H1 (cell line): ENCODE measurements around the gene ZNF773. TPM values are rescaled to one million over a fixed set of nuclear protein-coding genes. Genes with fewer than 3 reads are reported as not detected.

Experiments
- CTCF ChIA-PET: fragments of 300-600 bp; sonication (Branson Sonifier 250); formaldehyde crosslinking; loops from one replicate; lab custom pipeline; 2021; ENCODE audit not compliant: partially characterized antibody; lab: Charles Lee
- POLR2A ChIA-PET: fragments of 300-600 bp; sonication (Branson Sonifier 250); formaldehyde crosslinking; loops from one replicate; lab custom pipeline; 2021; ENCODE audit warnings: inconsistent platforms; ENCODE audit not compliant: partially characterized antibody; lab: Charles Lee
- DNase-seq, 2 experiments: peaks; one replicate each; pipeline versions ENCODE4 v3.0.0 to v3.0.0-alpha.2; 2010 to 2022; ENCODE audit warnings: low spot score in 2 of 2, low read depth in 1 of 2, mixed read lengths in 1 of 2
- FAIRE-seq: peaks from 2 replicates; lab custom pipeline; 2011; peaks lifted over from hg19 to GRCh38; lab: Jason Lieb, UNC
- H2AFZ ChIP-seq: 2 replicates; pipeline ENCODE4 v1.8.1; 2012; ENCODE audit warnings: low read length, inconsistent platforms
- H2AK5ac ChIP-seq: 2 replicates; pipeline ENCODE4 v1.6.1; 2013; ENCODE audit warnings: low read depth, low read length
- H2BK120ac ChIP-seq: replicated peaks from 2 replicates; pipeline ENCODE3; 2013; ENCODE audit warnings: low read depth, low read length, inconsistent platforms
- H2BK12ac ChIP-seq: 2 replicates; pipeline ENCODE4 v1.6.1; 2013; ENCODE audit warnings: low read depth, low read length
- H2BK15ac ChIP-seq: 2 replicates; pipeline ENCODE4 v1.6.1; 2013; ENCODE audit warnings: low read length
- H2BK20ac ChIP-seq: 2 replicates; pipeline ENCODE4 v1.6.1; 2013; ENCODE audit warnings: low read length
- H2BK5ac ChIP-seq: 2 replicates; pipeline ENCODE4 v1.6.1; 2013; ENCODE audit warnings: low read depth, low read length
- H3K14ac ChIP-seq: 2 replicates; pipeline ENCODE4 v1.6.1; 2013; ENCODE audit warnings: inconsistent platforms; ENCODE audit not compliant: insufficient read length
- H3K18ac ChIP-seq: 2 replicates; pipeline ENCODE4 v1.6.1; 2013; ENCODE audit warnings: low read length; ENCODE audit errors: extremely low read depth
- H3K23ac ChIP-seq: 2 replicates; pipeline ENCODE4 v1.6.1; 2013; ENCODE audit warnings: inconsistent platforms; ENCODE audit not compliant: insufficient read length
- H3K23me2 ChIP-seq: 2 replicates; pipeline ENCODE4 v1.6.1; 2013; ENCODE audit warnings: low read depth, low read length
- H3K27ac ChIP-seq: 2 replicates; pipeline ENCODE4 v1.6.1; 2011; ENCODE audit warnings: low read depth, low read length, inconsistent platforms
- H3K27me3 ChIP-seq, 4 experiments: replicated peaks in 1 of 4; 1 replicate in 1 of 4; 2 replicates in 3 of 4; pipeline versions ENCODE4 v1.6.1 to v1.8.1; 2011 to 2013; ENCODE audit warnings: low read length in 3 of 4, mild to moderate bottlenecking in 3 of 4, inconsistent platforms in 2 of 4, mixed read lengths in 2 of 4, moderate library complexity in 1 of 4; ENCODE audit not compliant: control insufficient read depth in 3 of 4, insufficient read depth in 3 of 4; ENCODE audit errors: extremely low read depth in 1 of 4
- H3K36me3 ChIP-seq, 4 experiments: 2 replicates each; pipeline versions ENCODE4 v1.6.1 to v1.8.1; 2011 to 2013; ENCODE audit warnings: mild to moderate bottlenecking in 4 of 4, low read length in 3 of 4, moderate library complexity in 2 of 4, control low read depth in 1 of 4, inconsistent platforms in 1 of 4; ENCODE audit not compliant: insufficient read depth in 4 of 4, control insufficient read depth in 2 of 4
- H3K4ac ChIP-seq: replicated peaks from 2 replicates; pipeline ENCODE3; 2013; ENCODE audit warnings: low read length, low read depth, mixed read lengths, inconsistent platforms; ENCODE audit not compliant: insufficient read length
- H3K4me1 ChIP-seq, 4 experiments: replicated peaks in 1 of 4; 1 replicate in 1 of 4; 2 replicates in 3 of 4; pipeline versions ENCODE4 v1.6.1 to v1.8.1; 2011 to 2013; ENCODE audit warnings: low read length in 3 of 4, inconsistent platforms in 2 of 4, mixed read lengths in 1 of 4; ENCODE audit not compliant: insufficient read depth in 4 of 4, control insufficient read depth in 3 of 4
- H3K4me2 ChIP-seq, 2 experiments: 2 replicates each; pipeline versions ENCODE4 v1.6.1 to v1.8.1; 2011 to 2013; ENCODE audit warnings: low read depth in 2 of 2, low read length in 2 of 2, control low read depth in 1 of 2, inconsistent platforms in 1 of 2, mild to moderate bottlenecking in 1 of 2; ENCODE audit not compliant: insufficient read depth in 1 of 2
- H3K4me3 ChIP-seq, 4 experiments: fragments of 200-600, 300-600 bp in 1 of 4; sonication (generic), shearing (Covaris generic), sonication (Bioruptor Twin) in 1 of 4; 2 replicates each; pipeline versions ENCODE4 v1.5.1 to v1.8.1; 2011 to 2016; ENCODE audit warnings: low read length in 4 of 4, low read depth in 3 of 4, control low read depth in 2 of 4, inconsistent platforms in 2 of 4, mild to moderate bottlenecking in 2 of 4, mixed read lengths in 1 of 4, moderate library complexity in 1 of 4; ENCODE audit not compliant: insufficient read depth in 2 of 4; ENCODE audit errors: extremely low read depth in 1 of 4
- H3K56ac ChIP-seq: replicated peaks from 2 replicates; pipeline ENCODE3; 2013; ENCODE audit warnings: low read depth, mild to moderate bottlenecking, mixed read lengths, low read length, inconsistent platforms; ENCODE audit not compliant: insufficient read length
- H3K79me1 ChIP-seq: 2 replicates; pipeline ENCODE4 v1.6.1; 2013; ENCODE audit warnings: low read depth, low read length, control low read depth
- H3K79me2 ChIP-seq, 2 experiments: 2 replicates each; pipeline versions ENCODE4 v1.6.1 to v1.8.1; 2012 to 2013; ENCODE audit warnings: low read length in 2 of 2, mild to moderate bottlenecking in 2 of 2, inconsistent platforms in 1 of 2; ENCODE audit not compliant: insufficient read depth in 2 of 2, control insufficient read depth in 1 of 2
- H3K9ac ChIP-seq, 4 experiments: replicated peaks in 1 of 4; 1 replicate in 1 of 4; 2 replicates in 3 of 4; pipeline versions ENCODE4 v1.6.1 to v1.8.1; 2011 to 2013; ENCODE audit warnings: low read depth in 3 of 4, low read length in 3 of 4, control low read depth in 2 of 4, mild to moderate bottlenecking in 2 of 4, moderate library complexity in 2 of 4, inconsistent platforms in 1 of 4; ENCODE audit errors: extremely low read depth in 1 of 4
- H3K9me3 ChIP-seq, 2 experiments: 2 replicates each; pipeline versions ENCODE4 v1.6.1 to v1.8.1; 2012 to 2013; ENCODE audit warnings: mild to moderate bottlenecking in 2 of 2, moderate library complexity in 2 of 2, control low read depth in 1 of 2, inconsistent platforms in 1 of 2, low read depth in 1 of 2, low read length in 1 of 2, mixed read lengths in 1 of 2; ENCODE audit not compliant: insufficient read depth in 2 of 2
- H4K20me1 ChIP-seq, 2 experiments: replicated peaks in 1 of 2; 2 replicates each; pipeline versions ENCODE3 to v1.8.1; 2011 to 2013; ENCODE audit warnings: inconsistent platforms in 2 of 2, low read length in 2 of 2, mild to moderate bottlenecking in 1 of 2; ENCODE audit not compliant: insufficient read depth in 2 of 2, control insufficient read depth in 1 of 2
- H4K5ac ChIP-seq: 2 replicates; pipeline ENCODE4 v1.6.1; 2013; ENCODE audit warnings: low read length, low read depth, mixed read lengths, inconsistent platforms; ENCODE audit not compliant: insufficient read length
- H4K8ac ChIP-seq: 2 replicates; pipeline ENCODE4 v1.8.0; 2013; ENCODE audit warnings: mild to moderate bottlenecking, moderate library complexity, low read length, inconsistent platforms; ENCODE audit not compliant: insufficient read depth; ENCODE audit errors: extremely low read depth
- H4K91ac ChIP-seq: replicated peaks from 2 replicates; pipeline ENCODE3; 2013; ENCODE audit warnings: low read length, mixed read lengths, inconsistent platforms; ENCODE audit not compliant: insufficient read length
- ASH2L ChIP-seq: fragments of 200-600, 300-600 bp; sonication (generic); IDR thresholded peaks from one replicate; pipeline ENCODE4 v1.7.1; 2017; ENCODE audit warnings: low read length
- ATF3 ChIP-seq: IDR thresholded peaks from 2 replicates; pipeline ENCODE4 v1.6.1; 2011; ENCODE audit warnings: low read depth, mild to moderate bottlenecking, low read length; ENCODE audit not compliant: insufficient read depth
- BRCA1 ChIP-seq: IDR thresholded peaks from 2 replicates; pipeline ENCODE4 v1.6.1; 2012; ENCODE audit warnings: low read depth, low read length, improper control_type of control experiment
- CEBPB ChIP-seq: IDR thresholded peaks from 2 replicates; pipeline ENCODE4 v1.6.1; 2012; ENCODE audit warnings: low read depth, low read length
- CHD1 ChIP-seq: IDR thresholded peaks from 2 replicates; pipeline ENCODE4 v1.6.1; 2012; ENCODE audit warnings: low read depth, low read length, improper control_type of control experiment
- CTBP2 ChIP-seq: IDR thresholded peaks from 2 replicates; pipeline ENCODE4 v1.7.0; 2011; ENCODE audit warnings: borderline replicate concordance, mild to moderate bottlenecking, moderate library complexity, mixed read lengths, low read length; ENCODE audit not compliant: insufficient read depth, insufficient read length
- GABPA ChIP-seq: IDR thresholded peaks from 2 replicates; pipeline ENCODE4 v1.6.1; 2011; ENCODE audit warnings: mild to moderate bottlenecking, low read length, moderate library complexity, borderline replicate concordance; ENCODE audit not compliant: insufficient read depth
- HDAC6 ChIP-seq: IDR thresholded peaks from one replicate; pipeline ENCODE4 v1.7.1; 2012; ENCODE audit warnings: low read depth, mild to moderate bottlenecking, inconsistent platforms, low read length, moderate library complexity
- MAFK ChIP-seq: IDR thresholded peaks from 2 replicates; pipeline ENCODE4 v1.6.1; 2012; ENCODE audit warnings: low read depth, mild to moderate bottlenecking, improper control_type of control experiment, low read length
- POLR2AphosphoS5 ChIP-seq: IDR thresholded peaks from 2 replicates; pipeline ENCODE4 v1.6.1; 2011; ENCODE audit warnings: low read depth, low read length
- POU5F1 ChIP-seq: IDR thresholded peaks from 2 replicates; pipeline ENCODE4 v1.6.1; 2011; ENCODE audit warnings: low read depth, mild to moderate bottlenecking, low read length, moderate library complexity
- RAD21 ChIP-seq, 2 experiments: IDR thresholded peaks in 1 of 2; conservative IDR thresholded peaks in 1 of 2; 2 replicates each; pipeline ENCODE4 v1.6.1; 2011; ENCODE audit warnings: low read depth in 2 of 2, low read length in 2 of 2, improper control_type of control experiment in 1 of 2, inconsistent platforms in 1 of 2, mild to moderate bottlenecking in 1 of 2, moderate library complexity in 1 of 2
- RFX5 ChIP-seq: IDR thresholded peaks from 2 replicates; pipeline ENCODE4 v1.6.1; 2011; ENCODE audit warnings: low read depth, low read length, improper control_type of control experiment, borderline replicate concordance
- SIX5 ChIP-seq: IDR thresholded peaks from 2 replicates; pipeline ENCODE4 v1.6.1; 2011; ENCODE audit warnings: mild to moderate bottlenecking, low read depth, low read length
- polyA plus RNA-seq, 7 experiments: library from polyadenylated mRNA; depleted of rRNA in 3 of 7; stranded (reverse) in 5 of 7; unstranded in 2 of 7; fragments of >200 nt in 5 of 7; fragments of 200-250 nt in 2 of 7; gene quantifications; 1 replicate in 5 of 7; 2 replicates in 1 of 7; 4 replicates in 1 of 7; pipeline versions ENCODE4 v1.2.1 to v1.2.3, GENCODE V29; 2011 to 2013; ENCODE audit warnings: missing spikeins in 2 of 7, mixed read lengths in 2 of 7
- total RNA-seq: library from RNA; stranded (reverse); fragmentation: NEBNext Ultra II Directional; extraction: Animal tissue kit (Norgen Biotek cat#: 25700); gene quantifications from 2 replicates; pipeline ENCODE4 v1.2.1, GENCODE V29; 2021

The ZNF773 gene
- total and polyA plus RNA-seq, 2 of the 8 experiments (the other 6 are each of a cell fraction or from before 2014, with no cell fraction given) = 4.2 to 8.3 TPM

GRCh38 chr19:57511484-57511883 lies 11.7 kb downstream of the ZNF773 start:
- no peaks in the 10 kb centered on the region for H3K4me1 ChIP-seq
- FAIRE-seq (no peak), DNase-seq (no peak)
- no peak overlapping the region for H2BK20ac ChIP-seq
- H4K91ac ChIP-seq = no peak overlapping the region
- peaks cover 9 to 28% (median 15%) of the 10 kb centered on the region in 4 experiments; a peak in 6 of 8 replicates for H3K36me3 ChIP-seq
- H3K4ac ChIP-seq = no peak overlapping the region
- no peak overlapping the region for H3K23ac ChIP-seq
- H3K14ac ChIP-seq = no peak overlapping the region
- no peak overlapping the region for H3K9ac ChIP-seq
- H4K5ac ChIP-seq = no peak overlapping the region
- H3K9me3 ChIP-seq = peaks cover 15 to 22% of the 10 kb centered on the region in 2 experiments
- no peak overlapping the region for H2BK5ac ChIP-seq
- no peak overlapping the region for H3K4me3 ChIP-seq
- no peaks in the 10 kb centered on the region for H3K79me1 ChIP-seq
- H3K27ac ChIP-seq = no peak overlapping the region
- H3K27me3 ChIP-seq = no peaks in the 10 kb centered on the region
- no peak overlapping the region for H3K18ac ChIP-seq
- H2BK15ac ChIP-seq = no peak overlapping the region
- no peaks in the 10 kb centered on the region for H4K20me1 ChIP-seq
- H4K8ac ChIP-seq = no peak overlapping the region
- H3K56ac ChIP-seq = no peak overlapping the region
- ChIA-PET POLR2A (no interaction called here), CTCF (no interaction called here)
- no peak overlapping the region for H2AFZ ChIP-seq
- H2BK120ac ChIP-seq = no peak overlapping the region
- TF ChIP-seq RAD21 (IDR thresholded peaks at IDR 0.05 in 1 of 2, conservative IDR thresholded peaks at IDR 0.05 in 1 of 2; ENCODE audit: low read depth in 2 of 2, low read length in 2 of 2) = no peak
- no peak for TF ChIP-seq ATF3
- TF ChIP-seq HDAC6 = no peak
- no peak for TF ChIP-seq SIX5
- TF ChIP-seq CEBPB = no peak
- TF ChIP-seq POU5F1 = no peak
- TF ChIP-seq CTBP2 = no peak
- no peak for TF ChIP-seq RFX5
- TF ChIP-seq MAFK = no peak
- no peak for TF ChIP-seq ASH2L
- no peak for TF ChIP-seq BRCA1
- TF ChIP-seq CHD1 = no peak
- TF ChIP-seq GABPA = no peak
- TF ChIP-seq POLR2AphosphoS5 = no peak
- H2BK12ac ChIP-seq = no peak overlapping the region
- no peak overlapping the region for H3K4me2 ChIP-seq
- no peaks in the 10 kb centered on the region for H3K23me2 ChIP-seq
- H2AK5ac ChIP-seq = no peak overlapping the region
- no peaks in the 10 kb centered on the region for H3K79me2 ChIP-seq
